DMS 273 (cell line): Measurements from ENCODE around the gene TRAPPC2L.
"Not testable (repeated sequence)": the region's sequence is repeated elsewhere in the genome, so short reads cannot be mapped to it uniquely, and the experiment has no call there.

ENCODE experiments used
- DNase-seq: peaks from one replicate; lab custom pipeline; 2025; ENCODE audit not compliant: unreplicated experiment; lab: John Stamatoyannopoulos, UW

Gene TRAPPC2L

GRCh38 chr16:88888057-88888456 is 31.1 kb downstream of the TRAPPC2L start:
- no peak for DNase-seq

GRCh38 chr16:88888461-88889387 is 31.8 kb downstream of the TRAPPC2L start:
- peak; percentile 84 for DNase-seq

- DNase-seq: not testable (repeated sequence)
Measured at GRCh38 chr16:88889702-88890352, 32.9 kb downstream of the TRAPPC2L start.

- DNase-seq: no peak
Measured at GRCh38 chr16:88891083-88891482, 34.2 kb downstream of the TRAPPC2L start.

- no peak for DNase-seq
Measured at GRCh38 chr16:88892065-88892464, 35.1 kb downstream of the TRAPPC2L start.

GRCh38 chr16:88893127-88893968 is 36.4 kb downstream of the TRAPPC2L start:
- no peak for DNase-seq

- DNase-seq: not testable (repeated sequence)
Measured at GRCh38 chr16:88894266-88894665, 37.3 kb downstream of the TRAPPC2L start.

- DNase-seq: no peak
Measured at GRCh38 chr16:88894681-88895300, 37.9 kb downstream of the TRAPPC2L start.

GRCh38 chr16:88895335-88895734 is 38.4 kb downstream of the TRAPPC2L start:
- DNase-seq: no peak

GRCh38 chr16:88896238-88897070 is 39.5 kb downstream of the TRAPPC2L start:
- DNase-seq: no peak

GRCh38 chr16:88897696-88898425 is 40.9 kb downstream of the TRAPPC2L start:
- no peak for DNase-seq

- no peak for DNase-seq
Measured at GRCh38 chr16:88899901-88900661, 43.2 kb downstream of the TRAPPC2L start.

- no peak for DNase-seq
Measured at GRCh38 chr16:88900662-88901052, 43.7 kb downstream of the TRAPPC2L start.

GRCh38 chr16:88901718-88902337 is 44.9 kb downstream of the TRAPPC2L start:
- DNase-seq: no peak

- no peak for DNase-seq
Measured at GRCh38 chr16:88902744-88903143, 45.8 kb downstream of the TRAPPC2L start.

- DNase-seq: no peak
Measured at GRCh38 chr16:88903267-88903666, 46.3 kb downstream of the TRAPPC2L start.

- peak; percentile 51 for DNase-seq
Measured at GRCh38 chr16:88904676-88905365, 47.9 kb downstream of the TRAPPC2L start.

- DNase-seq: peak; percentile 46
Measured at GRCh38 chr16:88905563-88905962, 48.6 kb downstream of the TRAPPC2L start.
